ENCODE data around the gene ANKRD12.
A peak's percentile ranks its signal among the peaks of the same experiment; 100 is the strongest.

ANKRD12 gene

GRCh38 chr18:9181275-9181674, 44.7 kb downstream of the ANKRD12 start:
- Histone ChIP-seq H3K9me2 (replicated peaks; ENCODE audit: insufficient read depth, low read length) (no peaks in the 10 kb centered on the region), H3K9me3 (ENCODE audit: insufficient read depth, low read length) (no peaks in the 10 kb centered on the region), H4K20me1 (ENCODE audit: low read depth, low read length) (no peaks in the 10 kb centered on the region; the same call in 1 of the 2 replicates), H3K36me3 (ENCODE audit: low read length) (peaks cover 13% of the 10 kb centered on the region; the same call in 1 of the 2 replicates), H2AFZ (ENCODE audit: low read depth, low read length, severe bottlenecking) (no peak overlapping the region), H3K9ac (ENCODE audit: low read length) (no peak overlapping the region), H3K4me3 (ENCODE audit: insufficient read depth, low read length, poor library complexity, severe bottlenecking) (no peak overlapping the region), H3K4me2 (ENCODE audit: low read depth, low read length, poor library complexity, severe bottlenecking) (peak overlapping the region; percentile 58), H3K27me3 (ENCODE audit: low read length) (no peaks in the 10 kb centered on the region), H3F3A (ENCODE audit: insufficient read depth) (no peaks in the 10 kb centered on the region), H3K27ac (ENCODE audit: low read depth, low read length) (no peak overlapping the region), H3K79me2 (ENCODE audit: insufficient read depth, low read length) (peaks cover 58% of the 10 kb centered on the region)
- TF ChIP-seq EZH2phosphoT487 (conservative IDR thresholded peaks at IDR 0.05; ENCODE audit: low read length): no peak
- no peak for TF ChIP-seq CTCF (IDR thresholded peaks at IDR 0.05; ENCODE audit: insufficient read depth, low read length, poor library complexity, severe bottlenecking)

DNA sequence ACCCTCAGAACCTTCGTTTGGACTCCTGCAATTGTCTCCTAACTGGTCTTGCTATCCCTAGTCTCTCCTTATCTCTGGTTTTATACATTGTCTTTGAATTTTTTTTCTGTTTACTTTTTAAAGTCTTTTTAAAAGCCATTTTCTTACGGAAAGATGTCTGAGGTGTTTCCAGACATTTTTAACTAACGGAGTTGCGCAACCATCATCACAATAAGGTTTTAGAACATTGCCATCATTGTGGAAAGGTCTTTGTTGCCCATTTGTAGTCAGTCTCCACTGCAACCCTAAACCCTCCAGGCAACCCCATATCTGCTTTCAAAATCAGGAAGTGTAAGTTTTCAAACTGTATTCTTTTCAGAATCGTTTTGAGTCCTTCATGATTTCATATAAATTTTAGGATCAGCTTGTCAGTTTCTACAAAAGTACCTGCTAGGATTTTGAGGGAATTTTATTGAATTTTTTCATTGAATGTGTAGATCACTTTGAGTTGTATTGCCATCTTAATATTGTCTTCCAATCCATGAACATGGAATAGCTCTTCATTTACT, 46.3 kb downstream of the ANKRD12 start:
- no peaks in the 10 kb centered on the region for H3K9me2 ChIP-seq (replicated peaks; ENCODE audit: insufficient read depth, low read length)
- H2AFZ ChIP-seq (ENCODE audit: low read depth, low read length, severe bottlenecking): no peak overlapping the region
- no peak overlapping the region for H3K9ac ChIP-seq (ENCODE audit: low read length)
- H3K27me3 ChIP-seq (ENCODE audit: low read length): no peaks in the 10 kb centered on the region
- H3K79me2 ChIP-seq (ENCODE audit: insufficient read depth, low read length): peaks cover 41% of the 10 kb centered on the region
- no peaks in the 10 kb centered on the region for H3F3A ChIP-seq (ENCODE audit: insufficient read depth)
- TF ChIP-seq EZH2phosphoT487 (conservative IDR thresholded peaks at IDR 0.05; ENCODE audit: low read length) (no peak), CTCF (IDR thresholded peaks at IDR 0.05; ENCODE audit: insufficient read depth, low read length, poor library complexity, severe bottlenecking) (no peak)
- peaks cover 13% of the 10 kb centered on the region; the same call in 1 of the 2 replicates for H3K36me3 ChIP-seq (ENCODE audit: low read length)
- H3K4me2 ChIP-seq (ENCODE audit: low read depth, low read length, poor library complexity, severe bottlenecking): no peak overlapping the region
- H3K9me3 ChIP-seq (ENCODE audit: insufficient read depth, low read length): no peaks in the 10 kb centered on the region
- H3K27ac ChIP-seq (ENCODE audit: low read depth, low read length): no peak overlapping the region
- H3K4me3 ChIP-seq (ENCODE audit: insufficient read depth, low read length, poor library complexity, severe bottlenecking): no peak overlapping the region
- no peaks in the 10 kb centered on the region; the same call in 1 of the 2 replicates for H4K20me1 ChIP-seq (ENCODE audit: low read depth, low read length)

DNA sequence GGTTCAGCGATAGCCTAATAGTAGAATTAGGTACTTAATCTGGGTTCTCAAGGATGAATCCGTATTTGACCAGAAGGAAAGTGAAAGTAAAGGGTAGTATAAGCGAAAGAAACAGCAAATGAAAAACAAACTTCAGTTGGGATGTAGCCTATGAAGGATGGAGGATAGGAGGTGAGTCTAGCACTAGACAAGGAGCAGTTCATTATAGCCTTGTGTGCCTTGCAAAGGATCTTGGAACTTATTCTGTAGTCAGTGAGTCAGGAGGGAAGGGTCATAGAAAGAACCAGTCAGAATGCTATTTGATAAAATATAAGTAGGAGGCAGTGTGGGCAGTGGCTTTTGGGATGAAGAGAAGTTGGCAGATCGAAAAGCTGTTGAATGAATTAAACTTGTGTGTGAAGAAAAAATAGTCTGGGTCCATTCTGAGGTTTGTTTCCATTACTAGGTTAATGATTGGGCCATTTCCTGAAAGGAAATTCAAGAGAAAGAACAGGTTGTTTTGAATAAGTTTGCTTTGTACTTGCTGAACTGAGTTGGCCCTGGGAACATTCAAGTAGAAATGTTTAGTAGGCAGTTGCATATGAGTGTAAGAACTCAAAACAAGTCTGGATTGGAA, 48.5 kb downstream of the ANKRD12 start:
- Histone ChIP-seq H4K20me1 (ENCODE audit: low read depth, low read length) (no peaks in the 10 kb centered on the region), H3K27me3 (ENCODE audit: low read length) (no peaks in the 10 kb centered on the region), H3K36me3 (ENCODE audit: low read length) (peaks cover 13% of the 10 kb centered on the region; the same call in 1 of the 2 replicates), H3K4me3 (ENCODE audit: insufficient read depth, low read length, poor library complexity, severe bottlenecking) (no peak overlapping the region), H3K4me2 (ENCODE audit: low read depth, low read length, poor library complexity, severe bottlenecking) (no peak overlapping the region), H3K9me2 (replicated peaks; ENCODE audit: insufficient read depth, low read length) (no peaks in the 10 kb centered on the region), H3K9ac (ENCODE audit: low read length) (no peak overlapping the region), H2AFZ (ENCODE audit: low read depth, low read length, severe bottlenecking) (no peak overlapping the region), H3F3A (ENCODE audit: insufficient read depth) (no peaks in the 10 kb centered on the region), H3K79me2 (ENCODE audit: insufficient read depth, low read length) (peaks cover 21% of the 10 kb centered on the region), H3K27ac (ENCODE audit: low read depth, low read length) (no peak overlapping the region), H3K9me3 (ENCODE audit: insufficient read depth, low read length) (no peaks in the 10 kb centered on the region)
- no peak for TF ChIP-seq EZH2phosphoT487 (conservative IDR thresholded peaks at IDR 0.05; ENCODE audit: low read length)
- TF ChIP-seq CTCF (IDR thresholded peaks at IDR 0.05; ENCODE audit: insufficient read depth, low read length, poor library complexity, severe bottlenecking): no peak
